IMR-90 (cell line): ENCODE measurements around the gene CCL4. TPM values are rescaled to one million over a fixed set of nuclear protein-coding genes. Genes with fewer than 3 reads are reported as not detected.

ENCODE experiments used
- ATAC-seq: fragments of 200-7000 bp; cut with Tn5 transposase; 2 replicates; pipeline ENCODE4 v1.9.1; 2020; ENCODE audit warnings: low read depth, mild to moderate bottlenecking, moderate library complexity
- BruUV-seq: library from RNA; stranded (reverse); fragments of 400-500 nt; replicated peaks from 2 replicates; lab custom pipeline; 2021; lab: Mats Ljungman, UMichigan
- CTCF ChIA-PET: fragments of 300-600 bp; formaldehyde crosslinking; extraction: SDS; loops from one replicate; lab custom pipeline; 2021; ENCODE audit warnings: antibody characterized with exemption; lab: Yijun Ruan, JAX
- POLR2A ChIA-PET: fragments of 300-600 bp; sonication (Branson Sonifier 250); formaldehyde crosslinking; loops from one replicate; lab custom pipeline; 2022; ENCODE audit warnings: antibody characterized with exemption; ENCODE audit not compliant: unreplicated experiment; lab: Charles Lee
- DNase-seq: peaks from one replicate; pipeline ENCODE4 v3.0.0; 2013
- H2AFZ ChIP-seq: replicated peaks from 2 replicates; pipeline ENCODE3; 2013; ENCODE audit warnings: low read length, mild to moderate bottlenecking; ENCODE audit not compliant: poor library complexity
- H2AK5ac ChIP-seq: 2 replicates; pipeline ENCODE4 v1.6.1; 2013; ENCODE audit warnings: low read depth, low read length, inconsistent platforms
- H2AK9ac ChIP-seq: replicated peaks from 2 replicates; pipeline ENCODE3; 2013; ENCODE audit warnings: mild to moderate bottlenecking, low read depth, low read length, moderate library complexity; ENCODE audit not compliant: poor library complexity
- H2BK120ac ChIP-seq: 2 replicates; pipeline ENCODE4 v1.6.1; 2013; ENCODE audit warnings: low read depth, low read length, inconsistent platforms
- H2BK15ac ChIP-seq: 3 replicates; pipeline ENCODE4 v1.6.1; 2013; ENCODE audit warnings: low read depth, low read length, inconsistent platforms
- H2BK20ac ChIP-seq: 2 replicates; pipeline ENCODE4 v1.6.1; 2013; ENCODE audit warnings: low read depth, mild to moderate bottlenecking, inconsistent platforms, low read length, moderate library complexity
- H2BK5ac ChIP-seq: 2 replicates; pipeline ENCODE4 v1.6.1; 2013; ENCODE audit warnings: mild to moderate bottlenecking, low read depth, low read length, inconsistent platforms; ENCODE audit not compliant: poor library complexity, severe bottlenecking
- H3K14ac ChIP-seq: replicated peaks from 2 replicates; pipeline ENCODE4 v1.6.1; 2013; ENCODE audit warnings: low read depth, low read length, inconsistent platforms
- H3K18ac ChIP-seq: 2 replicates; pipeline ENCODE4 v1.6.1; 2013; ENCODE audit warnings: low read depth, low read length, control low read depth
- H3K23ac ChIP-seq: 2 replicates; pipeline ENCODE4 v1.6.1; 2013; ENCODE audit warnings: low read depth, low read length, inconsistent platforms
- H3K27ac ChIP-seq: 2 replicates; pipeline ENCODE4 v1.5.1; 2013; ENCODE audit warnings: mild to moderate bottlenecking, control low read depth, low read length; ENCODE audit not compliant: insufficient read depth
- H3K27me3 ChIP-seq: 2 replicates; pipeline ENCODE4 v1.6.1; 2013; ENCODE audit warnings: low read length; ENCODE audit not compliant: control insufficient read depth, insufficient read depth
- H3K36me3 ChIP-seq: 2 replicates; pipeline ENCODE4 v1.6.1; 2013; ENCODE audit warnings: low read length, mixed read lengths; ENCODE audit not compliant: control insufficient read depth, insufficient read depth
- H3K4ac ChIP-seq: 2 replicates; pipeline ENCODE4 v1.6.1; 2013; ENCODE audit warnings: low read depth, low read length, inconsistent platforms
- H3K4me1 ChIP-seq: 2 replicates; pipeline ENCODE4 v1.6.1; 2013; ENCODE audit warnings: low read length, mixed read lengths; ENCODE audit not compliant: control insufficient read depth, insufficient read depth
- H3K4me2 ChIP-seq: 2 replicates; pipeline ENCODE4 v1.6.1; 2013; ENCODE audit warnings: low read depth, mild to moderate bottlenecking, control low read depth, low read length, moderate library complexity
- H3K4me3 ChIP-seq: 2 replicates; pipeline ENCODE4 v1.5.1; 2013; ENCODE audit warnings: low read depth, mild to moderate bottlenecking, control low read depth, low read length, moderate library complexity; ENCODE audit not compliant: insufficient read depth
- H3K56ac ChIP-seq: 2 replicates; pipeline ENCODE4 v1.6.1; 2013; ENCODE audit warnings: low read length, inconsistent platforms; ENCODE audit not compliant: insufficient read depth; ENCODE audit errors: extremely low read depth
- H3K79me1 ChIP-seq, 2 experiments: 2 replicates each; pipeline ENCODE4 v1.6.1; 2013; ENCODE audit warnings: low read length in 2 of 2, inconsistent platforms in 1 of 2, low read depth in 1 of 2
- H3K9ac ChIP-seq: 2 replicates; pipeline ENCODE4 v1.6.1; 2013; ENCODE audit warnings: low read depth, low read length, control low read depth
- H3K9me1 ChIP-seq: 2 replicates; pipeline ENCODE4 v1.6.1; 2013; ENCODE audit warnings: low read length, inconsistent platforms; ENCODE audit not compliant: insufficient read depth
- H3K9me3 ChIP-seq: 2 replicates; pipeline ENCODE4 v1.6.1; 2013; ENCODE audit warnings: low read length; ENCODE audit not compliant: control insufficient read depth, insufficient read depth
- H4K20me1 ChIP-seq: 2 replicates; pipeline ENCODE4 v1.6.1; 2013; ENCODE audit warnings: low read length, inconsistent platforms; ENCODE audit not compliant: insufficient read depth
- H4K5ac ChIP-seq: 2 replicates; pipeline ENCODE4 v1.6.1; 2013; ENCODE audit warnings: mild to moderate bottlenecking, low read depth, low read length, control low read depth
- H4K8ac ChIP-seq, 2 experiments: 2 replicates each; pipeline ENCODE4 v1.6.1; 2013; ENCODE audit warnings: low read depth in 2 of 2, low read length in 2 of 2, control low read depth in 1 of 2, inconsistent platforms in 1 of 2
- H4K91ac ChIP-seq: 2 replicates; pipeline ENCODE4 v1.6.1; 2013; ENCODE audit warnings: low read depth, low read length, inconsistent platforms; ENCODE audit not compliant: insufficient read depth
- BHLHE40 ChIP-seq: fragments of 150-350 bp; IDR thresholded peaks from 2 replicates; pipeline ENCODE4 v1.6.1; 2016; ENCODE audit warnings: mild to moderate bottlenecking, low read depth, low read length
- CEBPB ChIP-seq: IDR thresholded peaks from 2 replicates; pipeline ENCODE4 v1.6.1; 2012; ENCODE audit warnings: low read depth, low read length, improper control_type of control experiment
- CHD1 ChIP-seq: IDR thresholded peaks from 2 replicates; pipeline ENCODE4 v1.6.1; 2012; ENCODE audit warnings: low read depth, low read length, improper control_type of control experiment
- CTCF ChIP-seq: conservative IDR thresholded peaks from 2 replicates; pipeline ENCODE4 v1.5.1; 2012; ENCODE audit warnings: mild to moderate bottlenecking, low read depth, low read length, improper control_type of control experiment
- FOS ChIP-seq: fragments of 150-350 bp; IDR thresholded peaks from 2 replicates; pipeline ENCODE4 v1.6.1; 2016; ENCODE audit warnings: low read depth, low read length
- MAFK ChIP-seq: IDR thresholded peaks from 2 replicates; pipeline ENCODE4 v1.6.1; 2012; ENCODE audit warnings: low read depth, low read length, improper control_type of control experiment
- MAZ ChIP-seq: IDR thresholded peaks from 2 replicates; pipeline ENCODE4 v1.6.1; 2012; ENCODE audit warnings: low read depth, mild to moderate bottlenecking, low read length, improper control_type of control experiment, moderate library complexity, borderline replicate concordance
- MXI1 ChIP-seq: IDR thresholded peaks from 2 replicates; pipeline ENCODE4 v1.6.1; 2012; ENCODE audit warnings: low read depth, mild to moderate bottlenecking, low read length, moderate library complexity, borderline replicate concordance
- POLR2A ChIP-seq: IDR thresholded peaks from 2 replicates; pipeline ENCODE4 v1.6.1; 2012; ENCODE audit warnings: mild to moderate bottlenecking, low read depth, low read length
- RAD21 ChIP-seq: IDR thresholded peaks from 2 replicates; pipeline ENCODE4 v1.6.1; 2012; ENCODE audit warnings: low read length, improper control_type of control experiment
- WGBS, 2 experiments: methylation state at CpG; one replicate each; pipeline versions ENCODE4 v1.1.5 to v1.1.7; 2013; ENCODE audit warnings: missing lambda C conversion rate in 2 of 2; ENCODE audit not compliant: insufficient read length in 1 of 2; ENCODE audit errors: extremely low coverage in 2 of 2; 5-methylcytosine and 5-hydroxymethylcytosine counted together
- dilution Hi-C: fragments of 300-500 bp; cut with HindIII; formaldehyde crosslinking; loops from one replicate; pipeline ENCODE4 v1.14.3; 2018; ENCODE audit warnings: low sequenced_read_pairs; ENCODE audit not compliant: unreplicated experiment
- in situ Hi-C: fragments of 300-500 bp; cut with MboI; formaldehyde crosslinking; loops from 3 replicates; pipeline ENCODE4 v1.14.3; 2019; ENCODE audit warnings: low sequenced_read_pairs, inconsistent platforms, mixed read lengths
- intact Hi-C: fragments of 100-400 bp; cut with micrococcal nuclease; formaldehyde crosslinking; loops from 2 replicates; pipeline ENCODE4 v1.10.0; 2022
- polyA plus RNA-seq, 3 experiments: library from polyadenylated mRNA; depleted of rRNA; stranded (reverse); fragments of >200 nt; gene quantifications; 2 replicates each; pipeline ENCODE4 v1.2.3, GENCODE V29; 2012; ENCODE audit warnings: low replicate concordance in 1 of 3
- total RNA-seq: library from RNA; depleted of rRNA; stranded (reverse); fragments of >200 nt; gene quantifications from 2 replicates; pipeline ENCODE4 v1.2.3, GENCODE V29; 2012

The CCL4 gene
- total and polyA plus RNA-seq, 2 of the 4 experiments (the other 2 are of a cell fraction): not detected

DNA sequence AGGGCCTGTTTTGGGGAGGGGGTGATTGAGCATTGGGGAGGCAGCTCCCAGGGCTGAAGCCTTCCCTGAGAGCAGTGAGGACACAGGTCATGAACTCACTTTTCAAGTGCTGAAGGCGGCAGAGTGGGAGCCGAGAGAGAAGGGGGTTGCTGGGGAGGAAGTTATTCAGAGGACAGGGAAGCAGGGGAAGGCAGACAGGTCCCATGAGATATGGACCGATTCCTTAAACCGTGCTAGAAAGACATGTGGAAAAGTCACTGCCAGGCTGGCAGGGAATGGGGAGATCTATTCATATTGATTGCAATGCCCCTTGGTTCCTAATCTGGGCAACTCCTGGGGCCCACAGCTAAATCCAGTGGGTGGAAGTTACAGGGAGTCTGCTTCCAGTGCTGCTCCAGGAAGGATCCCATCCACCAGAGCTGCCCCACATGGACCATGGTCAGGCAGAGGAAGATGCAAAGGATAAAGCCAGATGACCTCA, 1.1 kb downstream of the CCL4 start:
- Histone ChIP-seq H2AFZ (no peak overlapping the region), H3K9me1 (no peaks in the 10 kb centered on the region), H4K91ac (no peak overlapping the region), H4K20me1 (no peaks in the 10 kb centered on the region), H2AK9ac (no peak overlapping the region), H3K36me3 (no peaks in the 10 kb centered on the region), H2BK20ac (no peak overlapping the region), H3K14ac (no peak overlapping the region), H3K9me3 (no peaks in the 10 kb centered on the region), H4K8ac (no peak overlapping the region), H3K18ac (no peak overlapping the region), H2BK120ac (no peak overlapping the region), H3K9ac (no peak overlapping the region), H3K4ac (no peak overlapping the region), H3K79me1 (no peaks in the 10 kb centered on the region), H3K4me2 (no peak overlapping the region), H3K4me3 (no peak overlapping the region), H3K23ac (no peak overlapping the region), H3K27ac (no peak overlapping the region), H4K5ac (no peak overlapping the region), H2AK5ac (no peak overlapping the region), H3K4me1 (no peaks in the 10 kb centered on the region), H3K56ac (no peak overlapping the region), H2BK5ac (no peak overlapping the region), H3K27me3 (no peaks in the 10 kb centered on the region), H2BK15ac (no peak overlapping the region)
- no peak for ATAC-seq
- WGBS, 2 experiments: 0% methylated on average over 2 of the region's 4 CpGs; no CpG with 5 or more reads in 1 of the 2 experiments
- in situ Hi-C loops: no loop called here
- CTCF ChIA-PET: no interaction called here
- BruUV-seq: no TSS peak
- POLR2A ChIA-PET: no interaction called here
- dilution Hi-C loops: no loop called here
- no peak for TF ChIP-seq POLR2A
- no peak for TF ChIP-seq CEBPB
- no peak for TF ChIP-seq FOS
- no peak for TF ChIP-seq MAFK
- TF ChIP-seq BHLHE40: no peak
- TF ChIP-seq RAD21: no peak
- TF ChIP-seq MXI1: no peak
- no peak for TF ChIP-seq MAZ
- no peak for TF ChIP-seq CHD1
- TF ChIP-seq CTCF: no peak
- no peak for DNase-seq
- intact Hi-C loops: no loop called here
